SK-N-MC (cell line): ENCODE measurements around the gene SPEM1.

ENCODE experiments used
- EZH2 ChIP-seq: fragments of 200-600 bp; sonication (generic); IDR thresholded peaks from one replicate; pipeline ENCODE4 v1.6.1; 2017; ENCODE audit warnings: antibody characterized with exemption
- FOXP2 ChIP-seq: optimal IDR thresholded peaks from 2 replicates; pipeline ENCODE3; 2011; ENCODE audit warnings: mild to moderate bottlenecking, moderate library complexity; ENCODE audit not compliant: insufficient read depth; ENCODE audit errors: extremely low read length, control extremely low read depth
- POLR2AphosphoS5 ChIP-seq: IDR thresholded peaks from 2 replicates; pipeline ENCODE4 v1.6.1; 2012; ENCODE audit warnings: mild to moderate bottlenecking, low read depth, low read length, borderline replicate concordance

- no peak for TF ChIP-seq EZH2
- no peak for TF ChIP-seq POLR2AphosphoS5
- TF ChIP-seq FOXP2 = no peak
These were observed 5.2 kb downstream of the SPEM1 start, which contains the start of gene SPEM2 for GRCh38 chr17:7425316-7425715.
